Gastroesophageal sphincter (tissue), 4 donors: ENCODE results near the gene GRXCR2. TPM values are rescaled to one million over a fixed set of nuclear protein-coding genes. Genes with fewer than 3 reads are reported as not detected.

Source experiments
- ATAC-seq: fragments of 150-250 bp; one replicate; pipeline ENCODE4 v1.9.1; 2016; ENCODE audit warnings: mild to moderate bottlenecking, moderate library complexity
- H3K27ac ChIP-seq, 4 donors: fragments of 200-600 bp; sonication (generic) in 3 of 4; 1 replicate in 3 of 4; 2 replicates in 1 of 4; pipeline ENCODE4 v1.5.1; 2016 to 2019
- H3K27me3 ChIP-seq: fragments of 200-600 bp; sonication (generic); one replicate; pipeline ENCODE4 v1.5.1; 2019
- H3K36me3 ChIP-seq, 2 donors: fragments of 200-600 bp; sonication (generic); one replicate each; pipeline ENCODE4 v1.5.1; 2019; ENCODE audit warnings: control low read depth in 1 of 2
- H3K4me1 ChIP-seq, 3 donors: fragments of 200-600 bp; sonication (generic); 1 replicate in 2 of 3; 2 replicates in 1 of 3; pipeline ENCODE4 v1.5.1; 2016 to 2019; ENCODE audit warnings: control low read depth in 2 of 3
- H3K4me3 ChIP-seq, 2 donors: fragments of 200-600 bp; sonication (generic); one replicate each; pipeline ENCODE4 v1.5.1; 2019; ENCODE audit warnings: mild to moderate bottlenecking in 1 of 2, moderate library complexity in 1 of 2
- H3K9me3 ChIP-seq, 3 donors: fragments of 200-600 bp; sonication (generic); one replicate each; pipeline ENCODE4 v1.5.1; 2017 to 2019; ENCODE audit warnings: control low read depth in 2 of 3
- EP300 ChIP-seq: sonication (generic); formaldehyde crosslinking; IDR thresholded peaks from one replicate; pipeline ENCODE4 v1.6.1; 2017; ENCODE audit warnings: antibody characterized with exemption, mild to moderate bottlenecking
- POLR2A ChIP-seq, 2 donors: fragments of 450-650 bp; IDR thresholded peaks; one replicate each; pipeline ENCODE4 v1.6.1; 2017; ENCODE audit warnings: antibody characterized with exemption in 2 of 2, mild to moderate bottlenecking in 2 of 2, moderate library complexity in 1 of 2
- POLR2AphosphoS5 ChIP-seq: sonication (generic); formaldehyde crosslinking; IDR thresholded peaks from one replicate; pipeline ENCODE4 v1.6.1; 2017; ENCODE audit warnings: antibody characterized with exemption
- WGBS, 2 donors: methylation state at CpG; one replicate each; pipeline ENCODE4 v1.1.5; 2018; ENCODE audit warnings: low coverage in 1 of 2; 5-methylcytosine and 5-hydroxymethylcytosine counted together
- total RNA-seq, 4 donors: library from RNA; depleted of rRNA; stranded (reverse); fragments of >200 nt; gene quantifications; one replicate each; pipeline ENCODE4 v1.1.0, GENCODE V29; 2016
- TF ChIP-seq, protein P1 (sequence below), 4 experiments: fragments of 200-600 bp in 2 of 4; fragments of 450-650 bp in 2 of 4; sonication (generic) in 1 of 4; IDR thresholded peaks; one replicate each; pipeline ENCODE4 v1.5.1; 2017 to 2019; ENCODE audit warnings: antibody characterized with exemption in 4 of 4, mild to moderate bottlenecking in 2 of 4, moderate library complexity in 2 of 4

GRXCR2 gene
- total RNA-seq, 4 donors from 2014 or later: not detected

DNA sequence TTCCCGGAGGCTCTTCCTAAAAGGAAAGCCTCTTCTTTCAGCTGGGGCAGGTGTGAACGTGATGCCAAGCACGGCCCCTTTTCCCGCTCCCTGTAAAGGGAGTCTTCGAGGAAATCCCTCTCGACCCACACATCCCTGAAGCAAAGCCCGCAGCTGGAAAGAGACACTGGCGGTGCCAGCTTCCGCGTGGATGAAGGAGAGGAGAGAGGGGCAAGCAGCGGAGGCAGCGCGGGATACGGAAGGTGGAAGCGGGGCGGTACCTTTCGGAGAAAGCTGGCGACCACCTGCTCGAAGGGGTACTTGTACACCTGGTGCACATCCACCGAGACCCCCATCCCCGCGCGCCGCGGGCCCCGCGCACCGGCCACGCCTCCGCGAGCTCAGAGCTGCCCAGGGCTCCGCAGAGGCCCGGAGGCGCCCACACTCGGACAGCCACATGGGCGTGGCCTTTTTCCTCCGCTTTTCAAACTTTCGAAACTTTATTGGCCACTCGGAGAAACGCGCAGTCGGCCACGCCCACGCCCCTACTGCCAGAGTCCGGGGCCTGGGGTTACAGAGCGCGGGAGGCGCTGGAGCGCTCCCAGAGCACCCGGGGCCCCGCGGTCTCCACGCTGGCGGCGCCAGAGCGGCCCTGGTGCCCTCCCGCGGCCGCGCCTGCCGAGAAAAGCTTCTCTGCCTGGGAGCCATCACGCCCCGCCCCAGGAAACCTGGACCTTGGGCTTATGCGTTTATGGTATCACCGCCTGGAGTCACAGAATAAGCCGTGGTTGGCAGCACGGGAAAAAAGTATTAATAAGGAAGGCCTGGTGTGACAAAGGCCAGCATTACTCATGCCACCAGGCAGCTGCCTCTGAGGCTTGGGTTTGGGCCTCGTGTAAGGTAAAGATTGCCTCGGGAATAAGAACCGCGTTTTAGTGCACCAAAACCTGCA lies 37.6 kb downstream of the GRXCR2 start, which contains the start of gene PRELID2:
TSS of gene PRELID2 (minus strand) at position 426 of the 931 bp plus-strand sequence. CDS start at position 335, 91 bp downstream.
- Histone ChIP-seq H3K4me1 (peaks cover 0 to 42% (median 13%) of the 10 kb centered on the region in 3 donors), H3K4me3 (peak within 1 kb of the TSS; percentile 68 to 83), H3K27me3 (no peaks in the 10 kb centered on the region), H3K36me3 (no peaks in the 10 kb centered on the region), H3K9me3 (no peaks in the 10 kb centered on the region), H3K27ac (peak within 1 kb of the TSS in 3 of 4 donors; percentile 70 to 83 (median 82))
- TF ChIP-seq EP300 (no peak), POLR2A (IDR thresholded peaks at IDR 0.05) (peak; percentile 39 to 48), POLR2AphosphoS5 (peak; percentile 75)
- TF ChIP-seq, protein P1, sequence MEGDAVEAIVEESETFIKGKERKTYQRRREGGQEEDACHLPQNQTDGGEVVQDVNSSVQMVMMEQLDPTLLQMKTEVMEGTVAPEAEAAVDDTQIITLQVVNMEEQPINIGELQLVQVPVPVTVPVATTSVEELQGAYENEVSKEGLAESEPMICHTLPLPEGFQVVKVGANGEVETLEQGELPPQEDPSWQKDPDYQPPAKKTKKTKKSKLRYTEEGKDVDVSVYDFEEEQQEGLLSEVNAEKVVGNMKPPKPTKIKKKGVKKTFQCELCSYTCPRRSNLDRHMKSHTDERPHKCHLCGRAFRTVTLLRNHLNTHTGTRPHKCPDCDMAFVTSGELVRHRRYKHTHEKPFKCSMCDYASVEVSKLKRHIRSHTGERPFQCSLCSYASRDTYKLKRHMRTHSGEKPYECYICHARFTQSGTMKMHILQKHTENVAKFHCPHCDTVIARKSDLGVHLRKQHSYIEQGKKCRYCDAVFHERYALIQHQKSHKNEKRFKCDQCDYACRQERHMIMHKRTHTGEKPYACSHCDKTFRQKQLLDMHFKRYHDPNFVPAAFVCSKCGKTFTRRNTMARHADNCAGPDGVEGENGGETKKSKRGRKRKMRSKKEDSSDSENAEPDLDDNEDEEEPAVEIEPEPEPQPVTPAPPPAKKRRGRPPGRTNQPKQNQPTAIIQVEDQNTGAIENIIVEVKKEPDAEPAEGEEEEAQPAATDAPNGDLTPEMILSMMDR (IDR thresholded peaks at IDR 0.05): peak in 1 of 4 experiments; percentile 45
- WGBS, 2 donors: 9% methylated on average over 8 of the region's 71 CpGs; no CpG with 5 or more reads in 1 of the 2 donors
- ATAC-seq: peak; percentile 93

DNA sequence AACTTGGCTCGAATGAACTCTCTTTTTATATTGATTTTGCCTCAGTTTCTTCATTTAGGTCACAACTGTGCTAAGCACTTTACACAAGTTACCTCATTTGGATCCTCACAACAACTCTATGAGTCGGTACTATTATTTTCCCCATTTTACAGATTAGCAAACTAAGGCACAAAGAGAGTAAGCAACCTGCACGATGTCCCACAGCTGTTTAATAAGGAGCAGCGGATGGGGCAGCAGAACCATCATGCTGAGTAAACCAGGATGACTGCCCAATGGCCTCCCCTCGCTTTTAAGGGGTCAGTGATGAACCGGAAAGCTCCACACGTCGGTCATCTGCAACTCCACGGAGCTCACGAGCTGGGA lies 38.3 kb downstream of the GRXCR2 start:
- Histone ChIP-seq H3K4me1 (peaks cover 0 to 48% (median 15%) of the 10 kb centered on the region in 3 donors), H3K4me3 (peak overlapping the region; percentile 68 to 83), H3K27ac (peak overlapping the region in 3 of 4 donors; percentile 70 to 83 (median 82)), H3K9me3 (no peaks in the 10 kb centered on the region), H3K27me3 (no peaks in the 10 kb centered on the region), H3K36me3 (no peaks in the 10 kb centered on the region)
- WGBS, 2 donors: 40 to 56% methylated on average over 1 to 3 of the region's 10 CpGs
- no peak for TF ChIP-seq POLR2AphosphoS5
- TF ChIP-seq, protein P1 (IDR thresholded peaks at IDR 0.05): no peak
- TF ChIP-seq EP300: no peak
- no peak for TF ChIP-seq POLR2A (IDR thresholded peaks at IDR 0.05)
- ATAC-seq: peak; percentile 11

DNA sequence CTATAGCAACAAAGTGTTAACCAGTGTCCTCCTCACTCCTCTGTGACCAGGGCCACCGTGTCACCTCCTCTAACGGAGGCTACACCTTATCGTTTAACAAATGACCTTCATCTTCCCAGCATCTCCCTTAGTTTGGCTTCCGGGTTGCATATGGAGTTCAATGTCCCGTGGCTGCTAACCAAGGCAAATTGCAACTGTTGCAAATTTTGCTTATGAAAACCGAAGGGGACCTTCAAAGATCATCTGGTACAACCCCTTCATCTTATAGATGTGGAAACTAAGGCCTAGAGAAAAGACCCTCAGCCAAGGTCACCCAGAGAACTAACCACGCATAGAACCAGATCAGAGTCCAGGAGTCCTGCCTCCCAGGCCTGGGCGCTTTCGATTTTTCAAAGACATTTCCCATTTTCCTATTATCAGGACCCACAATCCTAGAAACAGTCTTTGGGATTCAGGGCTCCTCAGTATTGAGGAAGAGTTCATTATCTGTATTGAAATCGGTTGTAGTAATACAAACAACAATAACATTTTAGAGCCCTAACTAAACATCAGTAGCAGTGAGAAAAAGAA lies 39.1 kb downstream of the GRXCR2 start:
- no peak for ATAC-seq
- H3K27me3 ChIP-seq: no peaks in the 10 kb centered on the region
- peak overlapping the region in 1 of 4 donors; percentile 4 for H3K27ac ChIP-seq
- no peak for TF ChIP-seq POLR2A (IDR thresholded peaks at IDR 0.05)
- TF ChIP-seq, protein P1 (IDR thresholded peaks at IDR 0.05): no peak
- no peak for TF ChIP-seq POLR2AphosphoS5
- no peak for TF ChIP-seq EP300
- H3K36me3 ChIP-seq: no peaks in the 10 kb centered on the region
- 69 to 80% methylated on average over 8 to 10 of the region's 10 CpGs for WGBS, 2 donors
- H3K4me3 ChIP-seq: no peak overlapping the region
- peaks cover 0 to 51% (median 15%) of the 10 kb centered on the region in 3 donors for H3K4me1 ChIP-seq
- H3K9me3 ChIP-seq: no peaks in the 10 kb centered on the region

DNA sequence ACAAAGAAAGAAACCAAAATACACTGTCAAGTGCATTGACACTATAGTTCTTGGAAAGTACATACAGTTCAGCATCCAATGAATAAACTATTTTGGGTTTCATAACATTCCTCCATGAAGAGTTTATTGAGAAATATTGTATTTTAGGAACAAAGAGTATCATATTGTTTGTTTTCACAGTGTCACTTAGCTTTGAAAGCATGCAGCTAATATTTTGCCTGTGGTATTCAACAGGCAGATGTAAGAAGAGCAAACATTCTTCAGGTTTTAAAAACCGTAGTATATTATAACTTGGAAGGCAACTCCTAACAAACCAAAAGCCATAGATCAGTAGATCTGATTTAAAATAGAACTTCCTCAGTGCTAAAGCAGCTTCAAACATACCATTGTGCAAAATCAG lies 42.2 kb downstream of the GRXCR2 start:
- peaks cover 0 to 44% (median 15%) of the 10 kb centered on the region in 3 donors for H3K4me1 ChIP-seq
- no peak overlapping the region for H3K4me3 ChIP-seq
- WGBS, 2 donors: 13 to 22% methylated on average over 1 of the region's 1 CpG
- TF ChIP-seq POLR2AphosphoS5 (no peak), EP300 (no peak), POLR2A (IDR thresholded peaks at IDR 0.05) (no peak)
- TF ChIP-seq, protein P1 (IDR thresholded peaks at IDR 0.05): no peak
- no peaks in the 10 kb centered on the region for H3K36me3 ChIP-seq
- ATAC-seq: no peak
- no peaks in the 10 kb centered on the region for H3K27me3 ChIP-seq
- no peaks in the 10 kb centered on the region for H3K9me3 ChIP-seq
- peak overlapping the region in 3 of 4 donors; percentile 45 to 67 (median 66) for H3K27ac ChIP-seq
